Ovary (tissue), 9 donors: ENCODE measurements around the gene SCT. TPM values are rescaled to one million over a fixed set of nuclear protein-coding genes. Genes with fewer than 3 reads are reported as not detected.

Experiments used
- DNase-seq, 5 donors: peaks; one replicate each; pipeline ENCODE4 v3.0.0-alpha.2; 2019 to 2020
- H3K27ac ChIP-seq, 2 donors: fragments of 200-600 bp; one replicate each; pipeline versions ENCODE4 v1.5.1 to v1.8.0; 2019 to 2022
- H3K27me3 ChIP-seq: fragments of 200-600 bp; one replicate; pipeline ENCODE4 v1.8.0; 2022
- H3K36me3 ChIP-seq: fragments of 200-600 bp; sonication (generic); one replicate; pipeline ENCODE4 v1.5.1; 2019
- H3K4me1 ChIP-seq: one replicate; pipeline ENCODE4 v1.8.1; 2013; ENCODE audit warnings: mild to moderate bottlenecking, moderate library complexity; ENCODE audit not compliant: insufficient read depth
- H3K4me3 ChIP-seq: fragments of 200-600 bp; sonication (generic); one replicate; pipeline ENCODE4 v1.5.1; 2017
- H3K9me3 ChIP-seq, 2 donors: fragments of 200-600 bp in 1 of 2; sonication (generic) in 1 of 2; one replicate each; pipeline versions ENCODE4 v1.5.1 to v1.8.1; 2013 to 2019; ENCODE audit warnings: mild to moderate bottlenecking in 1 of 2, moderate library complexity in 1 of 2
- EP300 ChIP-seq: sonication (generic); formaldehyde crosslinking; IDR thresholded peaks from one replicate; pipeline ENCODE4 v1.6.1; 2017; ENCODE audit warnings: antibody characterized with exemption
- POLR2A ChIP-seq: fragments of 450-650 bp; IDR thresholded peaks from one replicate; pipeline ENCODE4 v1.6.1; 2017; ENCODE audit warnings: antibody characterized with exemption, mild to moderate bottlenecking, moderate library complexity
- WGBS, 3 donors: extraction: QIAGEN DNeasy Blood & Tissue Kit in 1 of 3; methylation state at CpG; one replicate each; pipeline versions ENCODE4 v1.1.5 to v1.1.7; 2013 to 2017; 5-methylcytosine and 5-hydroxymethylcytosine counted together
- intact Hi-C, 4 donors: fragments of 100-400 bp; cut with DNase I; formaldehyde crosslinking; loops; one replicate each; pipeline versions ENCODE4 v1.11.0 to v1.15.1; 2022 to 2023
- polyA plus RNA-seq, 2 donors: library from polyadenylated mRNA; stranded (reverse); fragments of 200-250 nt in 1 of 2; fragments of 350-450 nt in 1 of 2; fragmentation: Illumina TruSeq in 1 of 2; extraction: RNeasy Lipid Tissue Mini Kit (QIAGEN cat#74804) in 1 of 2; gene quantifications; one replicate each; pipeline ENCODE4 v1.2.3, GENCODE V29; 2013 to 2014
- total RNA-seq, 7 donors: library from RNA; depleted of rRNA in 2 of 7; stranded (reverse); fragments of >200 nt in 2 of 7; fragmentation: NEBNext Ultra II Directional in 3 of 7; extraction: Animal tissue kit (Norgen Biotek cat#: 25700) in 3 of 7; gene quantifications; one replicate each; pipeline versions ENCODE4 v1.1.0 to v1.2.4, GENCODE V29; 2016 to 2023
- TF ChIP-seq, protein P1 (sequence below), 3 donors: fragments of 450-650 bp in 2 of 3; fragments of 200-600 bp in 1 of 3; IDR thresholded peaks; one replicate each; pipeline versions ENCODE4 v1.5.1 to v1.8.0; 2016 to 2022; ENCODE audit warnings: antibody characterized with exemption in 3 of 3, mild to moderate bottlenecking in 1 of 3
- donor health status: DM: no; HTN: no; CAD: no; lungs with moderate emphysema.
- donor health status: DM: no; HTN: no; CAD: no.
- donor health status: Bipolar disorder and iron deficiency.
- donor health status: DM: yes; HTN: yes; CAD: no.
- donor health status: DM: no; HTN: no; CAD: no.
- donor health status: DM: yes; HTN: yes; CAD: no.

SCT gene
- total and polyA plus RNA-seq, 9 donors: 0.68 TPM; not detected in 8

DNA sequence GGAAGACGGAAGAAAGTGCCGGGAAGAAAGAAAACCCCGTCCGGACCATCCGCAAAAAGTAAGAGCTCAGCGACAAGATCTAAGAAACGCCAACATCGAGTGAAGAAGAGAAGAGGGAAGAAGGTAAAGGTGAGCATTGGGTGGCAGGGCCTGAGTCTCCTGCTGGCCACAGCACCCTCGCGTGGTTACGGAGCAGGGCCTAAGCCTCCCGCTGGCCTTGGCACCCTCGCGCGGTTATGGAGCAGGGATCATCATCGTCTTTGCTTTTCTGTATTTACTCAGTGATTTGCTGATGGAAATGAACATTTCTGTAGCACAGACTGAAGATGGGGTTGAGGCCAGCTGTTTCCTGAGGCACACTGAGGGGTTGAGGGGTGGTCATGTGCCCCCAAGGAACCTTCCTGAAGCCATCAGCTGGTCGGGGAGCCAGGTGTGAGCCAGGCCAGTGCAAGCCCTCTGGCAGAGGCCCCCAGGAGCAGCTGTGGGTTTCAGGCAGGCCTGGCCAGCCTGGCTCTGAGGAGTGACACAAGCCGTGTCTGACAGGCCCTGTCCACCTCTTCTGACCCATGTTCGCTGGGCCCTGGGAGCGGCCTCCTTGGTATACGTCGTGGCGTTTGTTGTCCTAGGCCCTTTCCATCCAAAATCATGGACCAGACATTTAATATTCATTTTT lies 25.3 kb downstream of the SCT start:
- Histone ChIP-seq H3K9me3 (no peaks in the 10 kb centered on the region), H3K4me3 (no peak overlapping the region), H3K27me3 (no peaks in the 10 kb centered on the region), H3K36me3 (no peaks in the 10 kb centered on the region), H3K4me1 (no peaks in the 10 kb centered on the region), H3K27ac (no peak overlapping the region)
- no peak for TF ChIP-seq POLR2A
- TF ChIP-seq, protein P1, sequence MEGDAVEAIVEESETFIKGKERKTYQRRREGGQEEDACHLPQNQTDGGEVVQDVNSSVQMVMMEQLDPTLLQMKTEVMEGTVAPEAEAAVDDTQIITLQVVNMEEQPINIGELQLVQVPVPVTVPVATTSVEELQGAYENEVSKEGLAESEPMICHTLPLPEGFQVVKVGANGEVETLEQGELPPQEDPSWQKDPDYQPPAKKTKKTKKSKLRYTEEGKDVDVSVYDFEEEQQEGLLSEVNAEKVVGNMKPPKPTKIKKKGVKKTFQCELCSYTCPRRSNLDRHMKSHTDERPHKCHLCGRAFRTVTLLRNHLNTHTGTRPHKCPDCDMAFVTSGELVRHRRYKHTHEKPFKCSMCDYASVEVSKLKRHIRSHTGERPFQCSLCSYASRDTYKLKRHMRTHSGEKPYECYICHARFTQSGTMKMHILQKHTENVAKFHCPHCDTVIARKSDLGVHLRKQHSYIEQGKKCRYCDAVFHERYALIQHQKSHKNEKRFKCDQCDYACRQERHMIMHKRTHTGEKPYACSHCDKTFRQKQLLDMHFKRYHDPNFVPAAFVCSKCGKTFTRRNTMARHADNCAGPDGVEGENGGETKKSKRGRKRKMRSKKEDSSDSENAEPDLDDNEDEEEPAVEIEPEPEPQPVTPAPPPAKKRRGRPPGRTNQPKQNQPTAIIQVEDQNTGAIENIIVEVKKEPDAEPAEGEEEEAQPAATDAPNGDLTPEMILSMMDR (IDR thresholded peaks at IDR 0.05): no peak
- TF ChIP-seq EP300: no peak
- intact Hi-C loops: no loop called here
- 86 to 92% (median 90%) methylated on average over 23 of the region's 23 CpGs for WGBS, 3 donors
- no peak for DNase-seq

DNA sequence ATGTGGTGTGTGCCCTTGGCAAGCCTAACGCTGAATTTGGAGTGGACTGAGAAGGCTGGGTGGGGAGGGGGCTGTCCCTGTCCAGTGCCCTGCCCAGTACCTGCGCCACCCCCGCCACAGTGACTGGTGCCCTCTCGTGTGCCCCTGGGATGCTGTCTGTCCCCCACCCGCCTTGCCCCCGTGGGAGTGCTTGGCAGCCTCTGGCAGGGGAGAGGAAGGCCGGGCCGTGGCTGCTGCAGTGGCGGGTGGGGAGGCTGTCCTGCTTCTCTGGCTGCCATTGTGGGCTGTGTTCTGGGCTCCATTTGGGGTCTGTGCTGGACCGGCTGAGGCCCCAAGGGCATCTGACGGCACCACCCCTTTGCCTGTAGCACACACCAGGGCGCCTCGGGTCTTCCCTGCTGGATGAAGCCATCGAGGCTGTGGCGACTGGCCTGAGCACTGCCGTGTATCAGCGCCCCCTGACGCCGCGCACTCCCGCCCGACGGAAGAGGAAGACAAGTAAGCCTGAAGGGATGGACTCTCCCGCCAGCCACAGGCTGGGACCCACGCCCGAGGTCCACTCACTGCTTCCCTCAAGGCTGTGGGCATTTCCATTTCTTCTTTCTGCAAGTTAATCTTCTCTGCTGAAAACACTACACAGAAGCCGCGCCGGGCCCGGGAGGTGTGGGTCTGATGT lies 28.8 kb downstream of the SCT start:
- H3K27ac ChIP-seq: no peak overlapping the region
- H3K9me3 ChIP-seq: no peaks in the 10 kb centered on the region
- WGBS, 3 donors: 85 to 89% (median 89%) methylated on average over 28 to 30 of the region's 30 CpGs
- H3K4me1 ChIP-seq: no peaks in the 10 kb centered on the region
- H3K36me3 ChIP-seq: no peaks in the 10 kb centered on the region
- TF ChIP-seq EP300 (no peak), POLR2A (no peak)
- TF ChIP-seq, protein P1 (IDR thresholded peaks at IDR 0.05): no peak
- H3K27me3 ChIP-seq: no peaks in the 10 kb centered on the region
- no peak overlapping the region for H3K4me3 ChIP-seq
- intact Hi-C loops: no loop called here
- no peak for DNase-seq

DNA sequence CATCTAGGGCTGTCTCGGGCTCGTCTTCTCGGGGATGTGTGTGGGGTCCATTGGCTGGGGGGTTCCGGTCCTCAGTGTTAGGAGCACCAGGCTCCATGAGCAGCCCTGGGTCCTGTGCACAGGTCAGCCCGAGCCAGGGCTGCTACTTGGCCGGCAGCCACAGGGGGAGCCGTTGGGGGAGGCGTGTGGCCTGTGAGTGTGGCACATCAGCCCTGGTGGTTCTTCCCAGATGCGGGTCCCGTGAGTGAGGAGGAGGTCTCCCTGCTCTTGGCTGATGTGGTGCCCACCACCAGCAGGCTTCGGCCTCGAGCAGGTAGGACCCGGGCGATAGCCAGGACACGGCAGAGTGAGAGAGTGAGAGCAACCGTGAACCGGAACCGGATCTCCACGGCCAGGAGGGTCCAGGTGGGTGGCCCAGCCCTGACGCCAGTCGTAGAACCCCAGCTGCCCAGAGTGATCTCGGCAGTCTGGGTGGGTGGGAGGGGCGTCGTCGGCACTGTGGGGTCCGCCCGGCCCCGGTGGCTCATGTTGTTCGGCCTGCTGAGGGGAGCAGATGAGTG lies 29.7 kb downstream of the SCT start:
- H3K4me1 ChIP-seq: no peaks in the 10 kb centered on the region
- TF ChIP-seq, protein P1 (IDR thresholded peaks at IDR 0.05): no peak
- no peak for TF ChIP-seq POLR2A
- no peaks in the 10 kb centered on the region for H3K36me3 ChIP-seq
- intact Hi-C loops: no loop called here
- H3K9me3 ChIP-seq: no peaks in the 10 kb centered on the region
- no peak for DNase-seq
- no peak overlapping the region for H3K27ac ChIP-seq
- WGBS, 3 donors: 77 to 86% (median 83%) methylated on average over 22 to 29 of the region's 29 CpGs
- no peaks in the 10 kb centered on the region for H3K27me3 ChIP-seq
- H3K4me3 ChIP-seq: no peak overlapping the region

GRCh38 chr11:596374-596773 lies 30.6 kb downstream of the SCT start:
- H3K4me3 ChIP-seq: no peak overlapping the region
- no peaks in the 10 kb centered on the region for H3K36me3 ChIP-seq
- no peaks in the 10 kb centered on the region for H3K4me1 ChIP-seq
- 84 to 91% (median 86%) methylated on average over 10 of the region's 10 CpGs for WGBS, 3 donors
- no peak for DNase-seq
- TF ChIP-seq EP300 (no peak), POLR2A (no peak)
- TF ChIP-seq, protein P1 (IDR thresholded peaks at IDR 0.05): no peak
- no peaks in the 10 kb centered on the region for H3K27me3 ChIP-seq
- intact Hi-C loops: no loop called here
- no peak overlapping the region for H3K27ac ChIP-seq
- H3K9me3 ChIP-seq: no peaks in the 10 kb centered on the region
